ENCODE data around the gene LDLRAD3. TPM values are rescaled to one million over a fixed set of nuclear protein-coding genes. Genes with fewer than 3 reads are reported as not detected.
A peak's percentile ranks its signal among the peaks of the same experiment; 100 is the strongest.

The LDLRAD3 gene
- total RNA-seq, 1 experiment from 2014 or later: 11.4 TPM

DNA sequence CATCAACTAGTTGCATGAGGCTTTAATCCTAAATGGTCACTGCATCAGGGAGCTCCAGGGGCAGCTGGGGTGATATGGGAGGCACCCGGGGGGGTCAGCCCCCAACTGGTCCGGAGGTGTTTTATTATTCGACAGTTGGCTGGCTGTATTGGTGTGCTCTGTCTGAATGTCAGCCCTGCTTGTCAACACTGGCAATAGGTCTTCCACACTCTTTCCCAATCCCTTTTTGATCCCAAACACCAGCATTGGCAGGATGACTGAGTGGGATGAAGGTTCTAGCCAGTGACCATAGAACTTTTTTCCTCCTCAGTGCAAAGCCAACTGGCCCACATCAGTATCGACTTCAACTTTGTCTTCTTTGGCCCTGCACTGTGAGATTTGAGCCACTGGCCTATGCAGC is 8.9 kb upstream of the LDLRAD3 start:
- DNase-seq: no peak
- H3K36me3 ChIP-seq (replicated peaks; ENCODE audit: control insufficient read depth, insufficient read depth, low read length): no peaks in the 10 kb centered on the region
- no peaks in the 10 kb centered on the region; the same call in 1 of the 2 replicates for H3K27me3 ChIP-seq (ENCODE audit: control insufficient read depth, insufficient read depth, low read length)
- H3K4me3 ChIP-seq (ENCODE audit: insufficient read depth, low read depth, low read length): no peak overlapping the region

DNA sequence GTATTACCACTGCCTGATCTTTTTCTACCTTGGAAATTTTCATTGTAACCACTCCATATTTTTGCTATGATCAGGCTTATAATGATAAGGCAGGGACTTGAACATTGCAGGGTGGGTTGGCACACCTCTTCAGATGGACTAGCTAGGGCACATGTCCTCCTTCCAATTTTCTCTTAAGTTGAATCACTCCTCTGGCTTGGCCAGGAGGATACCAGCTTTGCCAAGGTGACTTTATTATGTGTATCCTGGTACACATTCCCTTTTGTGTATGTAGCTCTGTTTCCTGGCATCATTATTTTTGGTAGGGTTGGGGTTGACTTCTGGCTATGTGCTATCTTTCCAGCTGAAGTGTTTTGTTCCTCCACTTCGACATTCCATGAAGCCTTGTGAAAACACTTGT is 8.5 kb upstream of the LDLRAD3 start:
- Histone ChIP-seq H3K27me3 (ENCODE audit: control insufficient read depth, insufficient read depth, low read length) (no peaks in the 10 kb centered on the region; the same call in 1 of the 2 replicates), H3K4me3 (ENCODE audit: insufficient read depth, low read depth, low read length) (no peak overlapping the region), H3K36me3 (replicated peaks; ENCODE audit: control insufficient read depth, insufficient read depth, low read length) (no peaks in the 10 kb centered on the region)
- no peak for DNase-seq

DNA sequence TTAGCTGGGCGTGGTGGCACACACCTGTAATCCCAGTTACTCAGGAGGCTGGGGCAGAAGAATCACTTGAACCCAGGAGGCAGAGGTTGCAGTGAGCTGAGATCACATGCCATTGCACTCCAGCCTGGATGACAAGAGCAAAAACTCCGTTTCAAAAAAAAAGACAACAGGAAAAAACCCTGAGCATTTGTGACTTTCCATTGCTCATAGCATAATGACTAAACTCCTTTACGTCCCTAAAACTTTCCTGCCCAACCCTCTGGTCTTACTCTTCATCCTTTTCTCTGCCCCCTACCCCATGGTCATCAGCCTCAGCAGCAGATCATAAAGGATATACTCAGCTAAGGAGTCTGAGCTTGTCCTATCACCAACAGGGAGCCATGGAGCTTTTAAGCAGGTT is 6.8 kb upstream of the LDLRAD3 start:
- Histone ChIP-seq H3K36me3 (replicated peaks; ENCODE audit: control insufficient read depth, insufficient read depth, low read length) (no peaks in the 10 kb centered on the region), H3K4me3 (ENCODE audit: insufficient read depth, low read depth, low read length) (no peak overlapping the region), H3K27me3 (ENCODE audit: control insufficient read depth, insufficient read depth, low read length) (no peaks in the 10 kb centered on the region; the same call in 1 of the 2 replicates)
- no peak for DNase-seq

DNA sequence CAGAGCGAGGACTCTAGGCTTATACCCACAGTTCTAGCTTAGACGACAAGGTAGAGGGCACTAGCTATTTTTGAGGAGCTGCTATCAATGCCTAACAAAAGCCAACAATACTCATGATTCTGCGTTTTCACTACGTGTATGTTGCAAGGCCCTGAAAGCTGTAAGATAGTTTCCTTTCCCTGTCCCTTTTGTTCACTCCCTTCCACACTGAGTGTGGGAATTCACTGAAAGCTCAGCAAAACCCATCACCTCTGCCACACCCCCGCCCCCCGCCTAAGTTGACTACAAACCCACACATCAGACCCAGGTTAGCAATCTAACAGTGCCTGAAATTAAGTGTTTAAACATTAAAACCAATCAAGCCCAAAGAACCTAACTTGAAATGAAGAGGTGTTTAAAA is 6.2 kb upstream of the LDLRAD3 start:
- no peaks in the 10 kb centered on the region for H3K36me3 ChIP-seq (replicated peaks; ENCODE audit: control insufficient read depth, insufficient read depth, low read length)
- no peak for DNase-seq
- H3K4me3 ChIP-seq (ENCODE audit: insufficient read depth, low read depth, low read length): no peak overlapping the region
- no peaks in the 10 kb centered on the region; the same call in 1 of the 2 replicates for H3K27me3 ChIP-seq (ENCODE audit: control insufficient read depth, insufficient read depth, low read length)

DNA sequence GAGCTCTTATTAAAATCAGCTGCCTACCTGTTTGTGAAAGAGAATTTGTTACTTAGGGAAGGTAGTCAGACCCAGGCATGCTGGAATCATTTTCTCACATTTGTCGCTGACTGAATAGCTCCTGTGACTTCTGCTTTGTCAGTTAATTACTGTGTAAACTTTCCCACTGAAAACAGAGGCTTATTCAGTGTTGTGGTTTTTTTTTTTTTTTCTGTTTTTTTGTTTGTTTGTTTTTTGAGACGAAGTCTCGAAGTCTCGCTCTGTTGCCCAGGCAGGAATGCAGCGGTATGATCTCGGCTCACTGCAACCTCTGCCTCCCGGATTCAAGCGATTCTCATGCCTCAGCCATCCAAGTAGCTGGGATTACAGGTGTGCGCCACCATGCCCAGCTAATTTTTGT is 5.6 kb upstream of the LDLRAD3 start:
- Histone ChIP-seq H3K36me3 (replicated peaks; ENCODE audit: control insufficient read depth, insufficient read depth, low read length) (no peaks in the 10 kb centered on the region), H3K27me3 (ENCODE audit: control insufficient read depth, insufficient read depth, low read length) (no peaks in the 10 kb centered on the region; the same call in 1 of the 2 replicates), H3K4me3 (ENCODE audit: insufficient read depth, low read depth, low read length) (no peak overlapping the region)
- DNase-seq: no peak

DNA sequence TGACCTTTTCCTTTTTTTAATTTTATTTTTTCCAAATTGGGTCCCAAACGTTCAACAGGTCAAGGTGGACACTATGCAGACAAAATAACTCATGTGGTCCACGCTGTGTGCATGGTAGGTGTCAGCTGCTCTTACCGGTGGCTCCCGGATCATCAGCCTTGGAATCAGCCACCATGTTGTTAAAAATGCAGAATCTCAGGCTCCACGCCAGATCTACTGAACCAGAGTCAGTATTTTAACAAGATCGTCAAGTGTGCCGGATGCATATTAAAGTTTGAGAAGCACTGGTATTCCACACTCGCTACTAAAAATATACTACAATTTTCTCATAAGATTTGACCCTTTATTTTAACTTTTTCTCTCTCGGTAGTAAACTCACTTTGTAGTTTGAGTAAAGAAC is 553 bp upstream of the LDLRAD3 start:
- Histone ChIP-seq H3K36me3 (replicated peaks; ENCODE audit: control insufficient read depth, insufficient read depth, low read length) (no peaks in the 10 kb centered on the region), H3K4me3 (ENCODE audit: insufficient read depth, low read depth, low read length) (peak overlapping the region; percentile 53), H3K27me3 (ENCODE audit: control insufficient read depth, insufficient read depth, low read length) (no peaks in the 10 kb centered on the region; the same call in 1 of the 2 replicates)
- DNase-seq: no peak

DNA sequence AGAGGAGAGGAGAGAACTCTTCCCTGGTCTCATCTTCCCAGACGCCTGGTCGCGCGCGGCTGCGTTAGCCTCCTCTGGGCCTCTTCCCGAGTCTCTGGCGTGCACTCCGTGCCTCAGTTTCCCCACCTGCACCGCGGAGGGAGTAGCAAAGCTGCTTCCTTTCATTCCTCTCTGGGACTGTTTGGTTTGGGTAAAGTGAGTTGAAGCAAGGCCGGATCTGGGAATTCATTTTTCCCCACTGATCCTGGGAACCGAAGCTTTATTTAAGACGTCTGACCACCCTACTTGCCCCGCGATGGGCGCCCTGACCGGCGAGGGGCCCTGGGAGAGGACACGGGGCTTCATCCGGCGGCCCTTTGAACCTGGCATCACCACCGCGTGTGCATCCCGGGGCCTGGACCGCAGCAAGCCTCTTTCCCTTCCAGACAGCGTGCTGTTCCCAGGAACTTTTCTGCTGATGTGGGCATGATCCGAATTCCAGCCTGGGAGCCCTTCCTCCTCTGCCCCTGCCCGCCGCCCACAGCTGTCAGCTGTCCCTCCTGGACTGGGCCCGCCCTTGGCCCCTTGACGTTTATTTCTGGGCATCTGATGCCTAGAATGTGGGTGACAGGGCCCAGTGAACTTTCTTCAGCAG is 758 bp downstream of the LDLRAD3 start:
- no peaks in the 10 kb centered on the region for H3K36me3 ChIP-seq (replicated peaks; ENCODE audit: control insufficient read depth, insufficient read depth, low read length)
- H3K27me3 ChIP-seq (ENCODE audit: control insufficient read depth, insufficient read depth, low read length): no peaks in the 10 kb centered on the region; the same call in 1 of the 2 replicates
- peak overlapping the region; percentile 71 for H3K4me3 ChIP-seq (ENCODE audit: insufficient read depth, low read depth, low read length)
- DNase-seq: peak; percentile 63

DNA sequence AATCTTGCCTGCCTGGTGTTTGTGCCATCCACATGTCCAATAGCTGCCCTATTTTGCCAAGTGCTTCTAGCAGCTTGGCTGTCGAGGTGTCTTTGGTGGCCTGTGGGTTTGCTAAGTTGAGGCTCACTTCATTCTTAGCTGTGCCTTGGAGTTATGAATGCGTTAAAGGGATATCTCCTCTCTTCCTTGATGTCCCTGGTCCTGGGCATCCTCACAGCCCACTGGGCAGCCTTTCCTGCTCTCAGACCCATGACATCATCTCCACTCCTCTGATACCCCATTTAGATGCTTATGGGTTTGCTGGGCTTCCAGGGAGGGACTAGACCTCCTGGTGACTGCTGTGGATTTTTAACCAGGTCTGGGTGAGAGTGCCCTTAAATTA is 1.3 kb downstream of the LDLRAD3 start:
- Histone ChIP-seq H3K27me3 (ENCODE audit: control insufficient read depth, insufficient read depth, low read length) (no peaks in the 10 kb centered on the region; the same call in 1 of the 2 replicates), H3K36me3 (replicated peaks; ENCODE audit: control insufficient read depth, insufficient read depth, low read length) (no peaks in the 10 kb centered on the region), H3K4me3 (ENCODE audit: insufficient read depth, low read depth, low read length) (no peak overlapping the region)
- no peak for DNase-seq

DNA sequence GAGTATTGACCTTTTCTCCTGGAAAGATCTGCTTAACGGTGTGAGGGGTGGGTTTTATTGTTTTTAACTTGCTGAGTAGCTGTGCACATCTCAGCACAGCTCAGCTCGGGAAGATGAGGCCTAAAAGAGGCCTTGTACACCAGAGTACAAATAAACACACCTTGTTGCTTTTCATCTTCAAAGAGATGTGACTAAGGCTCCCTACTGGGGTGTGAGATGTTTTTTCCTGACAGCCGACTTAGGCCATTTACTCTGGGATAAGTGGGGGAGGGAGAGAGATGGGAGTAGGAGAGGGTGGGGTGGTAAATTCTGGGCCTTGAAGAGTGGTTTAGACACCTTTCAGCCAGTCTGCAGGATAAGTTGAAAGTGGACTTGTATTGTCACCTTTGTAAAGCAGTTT is 2.9 kb downstream of the LDLRAD3 start:
- H3K4me3 ChIP-seq (ENCODE audit: insufficient read depth, low read depth, low read length): no peak overlapping the region
- no peaks in the 10 kb centered on the region for H3K36me3 ChIP-seq (replicated peaks; ENCODE audit: control insufficient read depth, insufficient read depth, low read length)
- no peaks in the 10 kb centered on the region; the same call in 1 of the 2 replicates for H3K27me3 ChIP-seq (ENCODE audit: control insufficient read depth, insufficient read depth, low read length)
- no peak for DNase-seq

DNA sequence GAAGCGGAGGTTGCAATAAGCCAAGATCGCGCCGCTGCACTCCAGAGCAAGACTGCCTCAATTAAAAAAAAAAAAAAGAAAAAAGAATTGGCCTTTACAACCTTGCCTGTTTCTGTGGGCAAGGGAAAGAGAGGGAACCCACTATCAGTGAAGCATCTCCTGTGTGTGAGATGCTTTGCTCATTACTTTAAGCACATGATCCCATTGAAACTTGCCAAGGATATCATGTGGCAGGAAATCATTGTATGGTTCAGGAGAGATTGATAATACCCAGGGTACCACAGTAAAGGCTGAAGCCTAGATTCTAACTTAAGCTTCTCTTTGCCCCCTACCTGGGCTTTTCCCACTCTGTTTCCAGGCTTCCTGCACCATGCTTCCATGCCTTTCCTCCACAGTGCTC is 3.6 kb downstream of the LDLRAD3 start:
- DNase-seq: no peak
- no peaks in the 10 kb centered on the region for H3K36me3 ChIP-seq (replicated peaks; ENCODE audit: control insufficient read depth, insufficient read depth, low read length)
- H3K4me3 ChIP-seq (ENCODE audit: insufficient read depth, low read depth, low read length): no peak overlapping the region
- no peaks in the 10 kb centered on the region; the same call in 1 of the 2 replicates for H3K27me3 ChIP-seq (ENCODE audit: control insufficient read depth, insufficient read depth, low read length)

DNA sequence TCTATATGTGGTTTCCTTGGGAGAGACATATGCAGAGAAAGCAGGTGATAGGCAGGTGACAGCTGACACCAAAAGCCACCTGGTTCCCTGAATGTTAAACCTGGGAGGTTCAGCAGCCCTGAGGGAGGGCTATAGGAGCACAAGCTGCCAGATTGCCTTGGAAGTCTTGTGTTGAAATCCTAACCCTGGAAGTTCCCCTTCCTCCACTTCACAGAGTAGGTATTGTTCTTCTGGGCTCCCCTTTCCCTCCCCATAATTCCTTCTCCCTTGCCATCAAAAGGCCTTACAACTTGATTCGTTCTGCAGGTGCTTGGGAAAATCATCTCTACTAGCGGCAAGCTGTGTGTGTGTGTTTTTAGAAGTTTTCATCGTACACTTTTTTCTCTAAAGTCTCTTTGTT is 5.4 kb downstream of the LDLRAD3 start:
- Histone ChIP-seq H3K4me3 (ENCODE audit: insufficient read depth, low read depth, low read length) (no peak overlapping the region), H3K27me3 (ENCODE audit: control insufficient read depth, insufficient read depth, low read length) (no peaks in the 10 kb centered on the region; the same call in 1 of the 2 replicates), H3K36me3 (replicated peaks; ENCODE audit: control insufficient read depth, insufficient read depth, low read length) (no peaks in the 10 kb centered on the region)
- no peak for DNase-seq

DNA sequence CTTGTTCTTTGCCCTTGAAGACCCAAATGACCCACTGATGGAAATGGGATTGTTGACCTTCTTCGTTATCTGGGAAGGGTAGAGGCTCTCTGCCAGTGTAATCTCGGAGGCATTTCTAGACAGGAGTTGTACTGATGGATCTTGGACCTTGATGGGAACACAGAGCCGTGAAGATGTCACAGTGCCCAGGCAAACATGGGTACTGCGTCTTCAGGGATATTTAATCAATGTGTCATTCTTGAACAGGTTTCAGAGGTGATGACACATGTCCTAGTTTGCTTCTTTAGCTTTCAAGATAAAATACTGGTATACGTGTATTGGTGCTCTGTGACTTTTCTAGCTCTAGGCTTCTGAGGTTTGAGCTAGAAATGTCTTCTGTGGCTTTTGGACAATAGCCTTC is 6.2 kb downstream of the LDLRAD3 start:
- no peak overlapping the region for H3K4me3 ChIP-seq (ENCODE audit: insufficient read depth, low read depth, low read length)
- no peak for DNase-seq
- no peaks in the 10 kb centered on the region for H3K27me3 ChIP-seq (ENCODE audit: control insufficient read depth, insufficient read depth, low read length)
- no peaks in the 10 kb centered on the region for H3K36me3 ChIP-seq (replicated peaks; ENCODE audit: control insufficient read depth, insufficient read depth, low read length)

DNA sequence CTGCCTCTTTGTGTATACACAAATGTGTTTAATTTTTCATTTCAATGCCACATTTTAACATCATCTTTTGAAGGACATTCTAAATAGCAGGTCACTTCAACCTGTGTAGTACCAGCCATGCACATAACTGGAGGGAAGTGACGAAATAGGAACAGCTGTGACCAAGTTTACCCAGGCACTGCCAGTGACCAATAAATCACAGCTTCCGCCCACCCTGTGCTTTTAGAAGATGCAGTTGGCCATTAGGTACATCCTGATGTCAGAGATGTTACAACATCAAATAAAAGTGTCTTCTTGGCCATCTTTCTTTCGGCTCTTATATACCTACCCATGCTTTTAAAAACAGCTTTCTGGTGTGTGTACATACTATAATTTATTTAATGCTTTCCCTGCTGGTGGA is 7.8 kb downstream of the LDLRAD3 start:
- H3K4me3 ChIP-seq (ENCODE audit: insufficient read depth, low read depth, low read length): no peak overlapping the region
- no peak for DNase-seq
- no peaks in the 10 kb centered on the region for H3K36me3 ChIP-seq (replicated peaks; ENCODE audit: control insufficient read depth, insufficient read depth, low read length)
- H3K27me3 ChIP-seq (ENCODE audit: control insufficient read depth, insufficient read depth, low read length): no peaks in the 10 kb centered on the region

DNA sequence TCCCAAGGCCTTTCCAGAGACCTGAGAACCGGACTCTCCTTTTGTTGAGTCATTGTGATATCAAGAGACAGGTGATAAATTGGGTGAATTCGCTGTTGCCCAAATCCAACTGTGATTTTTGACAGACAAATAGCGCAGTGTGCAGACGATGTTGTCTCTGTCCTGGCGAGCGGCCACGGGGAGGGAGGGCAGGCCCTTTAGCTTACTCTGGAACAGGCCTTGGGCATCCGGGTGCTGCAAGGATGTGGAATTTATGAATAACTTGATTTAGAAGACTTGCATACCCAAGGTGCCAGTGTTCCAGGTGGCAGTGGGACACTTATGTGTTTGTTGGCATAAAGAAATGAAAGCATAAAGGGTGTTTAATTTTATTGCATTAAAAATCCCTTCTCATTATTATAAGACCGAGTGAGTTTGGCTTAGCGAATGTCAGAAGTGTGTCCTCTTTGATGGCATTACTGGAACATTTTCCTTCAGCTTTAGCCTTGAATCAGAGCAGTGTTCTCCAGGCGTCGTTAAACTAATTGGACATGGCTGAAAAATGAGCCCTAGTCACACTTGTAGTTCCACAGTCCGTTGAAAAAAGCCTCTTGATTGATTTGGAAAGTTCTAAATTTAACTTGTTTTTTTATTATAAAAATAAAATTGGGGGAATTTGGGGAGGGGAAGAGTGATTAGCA is 9.4 kb downstream of the LDLRAD3 start:
- no peak for DNase-seq
- H3K27me3 ChIP-seq (ENCODE audit: control insufficient read depth, insufficient read depth, low read length): no peaks in the 10 kb centered on the region
- H3K36me3 ChIP-seq (replicated peaks; ENCODE audit: control insufficient read depth, insufficient read depth, low read length): no peaks in the 10 kb centered on the region

DNA sequence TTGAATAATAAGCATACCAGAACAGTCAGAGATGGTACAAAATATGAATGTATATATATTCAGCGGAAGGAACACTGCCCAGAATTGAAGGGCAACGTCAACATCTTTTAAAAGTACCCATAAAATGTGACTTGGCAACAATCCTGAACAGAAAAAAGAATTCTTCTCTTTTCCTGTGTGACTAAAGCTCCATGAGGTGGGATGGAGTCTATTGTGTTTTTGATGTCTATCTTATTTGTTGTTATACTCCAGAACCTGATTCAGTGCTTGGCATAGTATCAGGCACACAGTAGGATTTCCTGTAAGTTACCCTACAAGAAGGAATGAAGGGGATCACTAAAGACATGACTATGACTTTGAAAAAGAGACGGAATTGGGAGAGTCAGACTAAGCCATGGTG is 10.3 kb downstream of the LDLRAD3 start:
- Histone ChIP-seq H3K4me3 (ENCODE audit: insufficient read depth, low read depth, low read length) (no peak overlapping the region), H3K36me3 (replicated peaks; ENCODE audit: control insufficient read depth, insufficient read depth, low read length) (no peaks in the 10 kb centered on the region), H3K27me3 (ENCODE audit: control insufficient read depth, insufficient read depth, low read length) (no peaks in the 10 kb centered on the region)
- no peak for DNase-seq

More for the DNA sequence above, 9.4 kb downstream of the LDLRAD3 start:
- no peak overlapping the region for H3K4me3 ChIP-seq (ENCODE audit: insufficient read depth, low read depth, low read length)

All from H7 (cell line).